Progenitor cell of endocrine pancreas (in vitro differentiated cells): ENCODE results near the gene IGLL1. TPM values are rescaled to one million over a fixed set of nuclear protein-coding genes. Genes with fewer than 3 reads are reported as not detected.
A peak's percentile ranks its signal among the peaks of the same experiment; 100 is the strongest.

Experiments used
- DNase-seq: peaks from one replicate; pipeline ENCODE4 v3.0.0; 2021; ENCODE audit warnings: low spot score; ENCODE audit not compliant: unreplicated experiment
- H3K27ac Mint-ChIP-seq: 2 replicates; pipeline ENCODE4 v1.8.0; 2021; ENCODE audit warnings: mild to moderate bottlenecking, moderate library complexity, mixed read lengths
- H3K27me3 Mint-ChIP-seq: 2 replicates; pipeline ENCODE4 v1.8.0; 2021; ENCODE audit warnings: mixed read lengths
- H3K36me3 Mint-ChIP-seq: 2 replicates; pipeline ENCODE4 v1.8.0; 2022; ENCODE audit warnings: mixed read lengths; ENCODE audit not compliant: insufficient read depth
- H3K4me1 Mint-ChIP-seq: 2 replicates; pipeline ENCODE4 v1.8.0; 2021; ENCODE audit warnings: low read depth, mixed read lengths
- H3K4me3 Mint-ChIP-seq: 2 replicates; pipeline ENCODE4 v1.8.0; 2021; ENCODE audit warnings: low read depth, mild to moderate bottlenecking, moderate library complexity, mixed read lengths
- H3K9me3 Mint-ChIP-seq: 2 replicates; pipeline ENCODE4 v1.8.0; 2021; ENCODE audit warnings: low read depth, mixed read lengths
- total RNA-seq: library from RNA; stranded (reverse); gene quantifications from 2 replicates; pipeline ENCODE4 v1.2.1, GENCODE V29; 2021
- TF ChIP-seq, protein P1 (sequence below): fragments of 200-600 bp; sonication (generic); IDR thresholded peaks from one replicate; pipeline ENCODE4 v1.5.0; 2021; ENCODE audit warnings: antibody characterized with exemption, mild to moderate bottlenecking; ENCODE audit not compliant: unreplicated experiment

IGLL1 gene
- total RNA-seq, 1 donor from 2014 or later = not detected

DNA sequence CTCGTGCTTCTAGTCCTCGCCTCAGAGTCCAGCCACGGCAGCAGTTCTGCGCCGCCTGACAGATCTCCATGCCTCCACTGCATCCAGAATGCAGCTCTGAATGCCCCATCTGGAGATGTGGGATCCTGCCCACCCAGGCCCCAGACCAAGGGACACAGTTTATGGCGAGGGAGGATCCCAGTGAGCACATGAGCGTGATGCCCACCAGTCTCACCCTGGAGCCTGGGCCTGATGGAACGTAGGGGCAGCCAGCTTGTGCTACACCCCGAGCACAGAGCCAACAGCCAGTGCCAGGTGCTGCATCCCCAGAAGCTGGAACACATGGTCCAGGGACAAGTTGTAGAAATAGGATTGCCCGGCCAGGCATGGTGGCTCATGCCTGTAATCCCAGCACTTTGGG is 10.4 kb downstream of the IGLL1 start:
- TF ChIP-seq, protein P1, sequence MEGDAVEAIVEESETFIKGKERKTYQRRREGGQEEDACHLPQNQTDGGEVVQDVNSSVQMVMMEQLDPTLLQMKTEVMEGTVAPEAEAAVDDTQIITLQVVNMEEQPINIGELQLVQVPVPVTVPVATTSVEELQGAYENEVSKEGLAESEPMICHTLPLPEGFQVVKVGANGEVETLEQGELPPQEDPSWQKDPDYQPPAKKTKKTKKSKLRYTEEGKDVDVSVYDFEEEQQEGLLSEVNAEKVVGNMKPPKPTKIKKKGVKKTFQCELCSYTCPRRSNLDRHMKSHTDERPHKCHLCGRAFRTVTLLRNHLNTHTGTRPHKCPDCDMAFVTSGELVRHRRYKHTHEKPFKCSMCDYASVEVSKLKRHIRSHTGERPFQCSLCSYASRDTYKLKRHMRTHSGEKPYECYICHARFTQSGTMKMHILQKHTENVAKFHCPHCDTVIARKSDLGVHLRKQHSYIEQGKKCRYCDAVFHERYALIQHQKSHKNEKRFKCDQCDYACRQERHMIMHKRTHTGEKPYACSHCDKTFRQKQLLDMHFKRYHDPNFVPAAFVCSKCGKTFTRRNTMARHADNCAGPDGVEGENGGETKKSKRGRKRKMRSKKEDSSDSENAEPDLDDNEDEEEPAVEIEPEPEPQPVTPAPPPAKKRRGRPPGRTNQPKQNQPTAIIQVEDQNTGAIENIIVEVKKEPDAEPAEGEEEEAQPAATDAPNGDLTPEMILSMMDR = no peak
- Mint-ChIP-seq H3K9me3 (peaks cover 3% of the 10 kb centered on the region), H3K4me3 (no peak overlapping the region), H3K27me3 (no peaks in the 10 kb centered on the region), H3K36me3 (peaks cover 1% of the 10 kb centered on the region), H3K4me1 (peaks cover 18% of the 10 kb centered on the region), H3K27ac (no peak overlapping the region)
- no peak for DNase-seq

DNA sequence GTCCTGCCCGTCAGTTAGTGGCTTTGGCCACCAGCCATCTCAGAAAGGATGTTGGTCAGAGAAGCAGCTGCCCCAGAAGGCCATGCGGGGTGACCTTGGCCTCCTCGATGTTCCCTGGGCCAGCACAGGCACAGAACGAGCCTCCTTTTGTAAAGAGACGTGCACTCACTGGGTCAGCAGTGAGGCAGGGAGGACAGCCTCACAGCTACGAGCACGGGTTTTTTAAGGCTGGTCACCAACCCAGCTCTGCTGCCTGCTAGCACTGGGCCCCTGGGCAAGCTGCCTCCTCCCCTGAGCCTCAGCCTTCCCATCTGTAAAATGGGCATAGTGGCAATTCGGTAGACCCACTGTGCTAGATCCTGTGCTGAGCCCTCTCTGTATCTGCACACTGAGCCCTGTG is 10.8 kb downstream of the IGLL1 start:
- H3K27ac Mint-ChIP-seq = no peak overlapping the region
- peaks cover 1% of the 10 kb centered on the region for H3K36me3 Mint-ChIP-seq
- TF ChIP-seq, protein P1 = no peak
- no peaks in the 10 kb centered on the region for H3K27me3 Mint-ChIP-seq
- peaks cover 22% of the 10 kb centered on the region for H3K4me1 Mint-ChIP-seq
- peaks cover 3% of the 10 kb centered on the region for H3K9me3 Mint-ChIP-seq
- no peak for DNase-seq
- H3K4me3 Mint-ChIP-seq = no peak overlapping the region

DNA sequence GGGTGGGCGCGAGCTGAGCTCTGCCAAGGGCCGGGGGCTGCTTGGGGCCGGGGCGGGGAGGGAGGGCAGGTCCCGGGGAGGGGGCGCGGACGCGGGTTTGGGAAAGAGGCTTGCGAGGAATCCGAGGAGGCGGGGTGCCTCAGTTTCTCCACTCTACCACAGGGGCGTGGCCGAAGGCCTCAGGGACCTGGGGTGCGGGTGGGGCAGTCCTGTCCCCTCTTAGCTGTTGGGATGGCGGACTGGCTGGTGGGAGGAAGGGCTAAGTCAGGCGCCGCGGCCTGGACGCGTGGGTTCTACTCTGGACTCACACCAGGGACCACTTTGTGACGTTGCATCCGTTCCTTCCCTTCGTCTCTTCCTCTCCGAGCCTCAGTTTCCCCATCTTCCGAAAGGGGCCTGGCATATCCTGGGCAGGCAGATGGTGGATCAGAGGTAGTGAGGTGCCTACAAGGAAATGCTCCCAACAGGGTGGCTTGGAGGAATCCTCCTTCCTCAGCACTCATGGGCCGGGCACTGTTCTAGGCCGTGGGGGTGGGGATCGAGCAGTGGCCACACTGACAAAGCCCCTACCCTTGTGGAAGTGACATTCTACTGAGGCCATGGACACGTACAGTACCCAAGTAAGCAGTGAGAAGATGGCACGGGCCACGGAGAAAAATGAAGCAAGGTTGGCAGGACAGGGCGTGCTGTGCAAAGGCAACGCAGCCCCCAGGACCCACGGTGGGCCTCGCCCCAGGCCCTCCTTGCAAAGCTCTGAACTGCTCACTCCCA is 13.2 kb downstream of the IGLL1 start:
- TF ChIP-seq, protein P1 = no peak
- no peaks in the 10 kb centered on the region for H3K27me3 Mint-ChIP-seq
- no peak for DNase-seq
- H3K4me1 Mint-ChIP-seq = peaks cover 35% of the 10 kb centered on the region
- peaks cover under 1% of the 10 kb centered on the region for H3K36me3 Mint-ChIP-seq
- H3K27ac Mint-ChIP-seq = no peak overlapping the region
- peak overlapping the region; percentile 55 for H3K4me3 Mint-ChIP-seq
- peaks cover 1% of the 10 kb centered on the region for H3K9me3 Mint-ChIP-seq

DNA sequence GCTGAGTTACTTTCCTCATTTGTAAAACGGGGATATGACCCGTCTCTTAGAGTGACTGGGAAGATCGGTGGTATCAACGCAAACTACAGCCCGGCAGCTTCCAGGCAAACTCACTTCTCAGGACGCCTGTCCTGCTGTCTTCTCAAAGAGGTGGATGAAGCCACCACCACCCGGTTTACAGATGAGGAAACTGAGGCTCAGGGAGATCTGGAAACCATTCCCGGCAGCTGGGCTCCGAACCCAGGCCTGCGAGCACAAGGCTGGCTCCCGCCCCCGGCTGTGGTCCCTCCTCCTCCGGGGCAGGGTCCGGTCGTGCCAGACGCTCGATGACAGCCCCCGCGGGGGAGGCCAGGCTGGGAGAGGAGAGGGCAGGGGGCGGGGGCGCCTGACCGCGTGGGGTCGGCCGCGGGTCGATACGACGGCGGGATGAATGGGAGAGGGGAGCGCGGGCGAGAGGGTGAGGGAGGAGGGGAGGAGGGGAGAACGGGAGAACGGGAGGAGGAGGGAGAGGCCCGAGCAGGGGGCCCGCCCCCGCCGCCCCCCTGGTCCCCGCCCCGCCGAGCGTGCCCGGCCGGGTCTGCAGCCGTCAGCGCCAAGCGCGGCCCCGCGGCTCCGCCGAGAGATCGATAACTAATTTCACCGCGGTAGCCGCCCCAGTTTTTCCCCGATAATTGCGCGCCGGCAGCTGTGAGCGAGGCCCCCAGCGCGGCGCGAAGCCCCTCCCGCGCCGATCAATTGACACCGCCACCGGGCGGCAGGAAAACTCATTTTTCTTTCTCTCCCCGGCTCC is 14.0 kb downstream of the IGLL1 start:
- no peaks in the 10 kb centered on the region for H3K9me3 Mint-ChIP-seq
- H3K4me3 Mint-ChIP-seq = peak overlapping the region; percentile 76
- TF ChIP-seq, protein P1 = no peak
- H3K4me1 Mint-ChIP-seq = peaks cover 37% of the 10 kb centered on the region
- DNase-seq = peak; percentile 91
- H3K36me3 Mint-ChIP-seq = no peaks in the 10 kb centered on the region
- H3K27ac Mint-ChIP-seq = peak overlapping the region; percentile 95
- no peaks in the 10 kb centered on the region for H3K27me3 Mint-ChIP-seq

DNA sequence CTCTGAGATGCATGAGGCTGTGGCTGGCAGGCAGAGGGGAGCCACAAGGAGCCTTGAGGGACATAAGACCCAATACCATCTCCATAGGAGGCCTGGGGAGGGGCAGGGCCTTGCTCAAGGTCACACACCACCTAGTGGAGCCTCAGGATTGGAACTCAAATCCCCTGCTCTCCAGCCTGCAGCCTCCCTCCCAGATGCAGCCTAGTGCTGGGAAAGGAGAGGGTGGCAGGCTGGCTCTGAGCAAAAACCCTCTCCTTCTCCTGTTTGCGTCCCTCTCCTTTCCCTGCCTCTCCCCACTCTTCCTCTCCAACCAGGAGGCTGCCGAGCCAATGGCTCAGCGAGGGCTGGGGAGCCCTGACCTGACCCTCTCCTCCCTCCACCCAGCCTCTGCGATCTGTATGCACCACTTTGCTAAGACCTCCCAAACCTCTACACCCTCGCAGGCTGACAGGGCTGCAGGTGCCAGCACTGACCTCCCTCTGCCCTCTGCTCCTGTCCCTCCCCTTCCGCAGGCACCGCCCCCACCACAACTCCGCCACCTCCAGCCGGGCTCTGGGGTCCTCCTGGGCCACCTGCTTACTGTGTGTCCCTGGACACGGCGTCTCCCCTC is 14.7 kb downstream of the IGLL1 start:
- H3K4me3 Mint-ChIP-seq = peak overlapping the region; percentile 76
- TF ChIP-seq, protein P1 = peak; percentile 19
- no peaks in the 10 kb centered on the region for H3K27me3 Mint-ChIP-seq
- DNase-seq = peak; percentile 53
- no peaks in the 10 kb centered on the region for H3K36me3 Mint-ChIP-seq
- no peaks in the 10 kb centered on the region for H3K9me3 Mint-ChIP-seq
- H3K4me1 Mint-ChIP-seq = peaks cover 37% of the 10 kb centered on the region
- peak overlapping the region; percentile 95 for H3K27ac Mint-ChIP-seq
